AG04450 (cell line): ENCODE measurements around the gene GRM4. TPM values are rescaled to one million over a fixed set of nuclear protein-coding genes. Genes with fewer than 3 reads are reported as not detected.

Experiments
- CTCF ChIA-PET: fragments of 300-600, 350-600 bp; formaldehyde crosslinking; extraction: SDS; loops from one replicate; lab custom pipeline; 2022; ENCODE audit warnings: antibody characterized with exemption, inconsistent platforms; lab: Charles Lee
- POLR2A ChIA-PET: fragments of 350-600 bp; formaldehyde crosslinking; extraction: SDS; loops from one replicate; lab custom pipeline; 2021; ENCODE audit warnings: antibody characterized with exemption, inconsistent platforms; lab: Yijun Ruan, JAX
- DNase-seq: peaks from one replicate; pipeline ENCODE4 v3.0.0-alpha.2; 2011; ENCODE audit warnings: low read depth, low spot score
- H3K27ac ChIP-seq: one replicate; pipeline ENCODE4 v1.5.1; 2012; ENCODE audit warnings: low read depth, low read length, control low read depth
- H3K27me3 ChIP-seq: one replicate; pipeline ENCODE4 v1.6.0; 2012; ENCODE audit warnings: low read length; ENCODE audit not compliant: control insufficient read depth, insufficient read depth
- H3K4me3 ChIP-seq: 2 replicates; pipeline ENCODE4 v1.5.1; 2011; ENCODE audit warnings: mild to moderate bottlenecking, low read depth, low read length, control low read depth
- H3K9me3 ChIP-seq: 2 replicates; pipeline ENCODE4 v1.5.1; 2012; ENCODE audit warnings: low read length; ENCODE audit not compliant: control insufficient read depth, insufficient read depth
- polyA plus RNA-seq: library from polyadenylated mRNA; depleted of rRNA; stranded (reverse); fragments of >200 nt; gene quantifications from 2 replicates; pipeline ENCODE4 v1.2.3, GENCODE V29; 2011
- TF ChIP-seq, protein P1 (sequence below): IDR thresholded peaks from 2 replicates; pipeline ENCODE4 v1.5.1; 2011; ENCODE audit warnings: low read depth, low read length, control low read depth, inconsistent platforms

Gene GRM4
- polyA plus RNA-seq, 1 experiment, result not detected

DNA sequence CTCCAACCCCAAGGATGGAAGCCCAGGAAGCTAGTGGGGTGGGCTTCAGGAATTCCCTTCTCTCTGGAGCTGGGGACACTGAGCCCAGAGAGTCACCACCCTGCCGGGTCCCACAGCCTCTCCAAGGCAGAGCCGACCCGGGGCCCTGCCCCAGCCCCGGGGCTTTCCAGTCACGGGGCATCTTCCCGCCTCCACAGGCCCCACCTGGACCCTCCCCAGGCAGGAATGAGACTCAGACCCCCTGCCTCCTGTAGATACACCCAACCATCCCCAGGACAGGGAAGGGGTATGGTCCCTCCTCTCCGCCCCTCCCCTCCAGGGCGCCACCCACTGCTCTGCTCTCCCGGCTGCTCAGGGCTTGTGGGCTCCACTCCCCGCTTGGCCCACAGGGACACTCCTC lies 53.3 kb downstream of the GRM4 start:
- POLR2A ChIA-PET, result no interaction called here
- no peaks in the 10 kb centered on the region for H3K9me3 ChIP-seq
- CTCF ChIA-PET, result no interaction called here

DNA sequence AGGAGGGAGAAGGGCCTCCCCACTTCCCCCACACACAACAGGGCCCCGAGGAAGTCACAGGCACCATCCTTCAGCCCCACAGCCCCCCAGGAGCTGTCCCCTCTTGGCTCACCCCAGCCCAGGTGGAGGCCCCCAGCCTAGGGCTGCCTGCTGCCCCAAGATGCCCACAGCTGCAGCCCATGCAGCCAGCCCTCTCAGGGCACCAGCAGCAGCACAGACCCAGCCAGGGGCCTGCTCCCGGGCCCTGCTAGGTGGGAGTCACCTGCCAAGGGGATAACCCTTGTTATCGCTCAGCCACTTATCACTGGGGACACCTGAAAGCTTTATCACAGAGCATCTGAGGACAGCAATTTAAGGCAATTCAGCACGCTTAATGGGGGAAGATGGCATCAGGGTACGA lies 55.0 kb downstream of the GRM4 start:
- H3K27ac ChIP-seq, result no peak overlapping the region
- TF ChIP-seq, protein P1, sequence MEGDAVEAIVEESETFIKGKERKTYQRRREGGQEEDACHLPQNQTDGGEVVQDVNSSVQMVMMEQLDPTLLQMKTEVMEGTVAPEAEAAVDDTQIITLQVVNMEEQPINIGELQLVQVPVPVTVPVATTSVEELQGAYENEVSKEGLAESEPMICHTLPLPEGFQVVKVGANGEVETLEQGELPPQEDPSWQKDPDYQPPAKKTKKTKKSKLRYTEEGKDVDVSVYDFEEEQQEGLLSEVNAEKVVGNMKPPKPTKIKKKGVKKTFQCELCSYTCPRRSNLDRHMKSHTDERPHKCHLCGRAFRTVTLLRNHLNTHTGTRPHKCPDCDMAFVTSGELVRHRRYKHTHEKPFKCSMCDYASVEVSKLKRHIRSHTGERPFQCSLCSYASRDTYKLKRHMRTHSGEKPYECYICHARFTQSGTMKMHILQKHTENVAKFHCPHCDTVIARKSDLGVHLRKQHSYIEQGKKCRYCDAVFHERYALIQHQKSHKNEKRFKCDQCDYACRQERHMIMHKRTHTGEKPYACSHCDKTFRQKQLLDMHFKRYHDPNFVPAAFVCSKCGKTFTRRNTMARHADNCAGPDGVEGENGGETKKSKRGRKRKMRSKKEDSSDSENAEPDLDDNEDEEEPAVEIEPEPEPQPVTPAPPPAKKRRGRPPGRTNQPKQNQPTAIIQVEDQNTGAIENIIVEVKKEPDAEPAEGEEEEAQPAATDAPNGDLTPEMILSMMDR, result no peak
- no peak overlapping the region for H3K4me3 ChIP-seq
- H3K9me3 ChIP-seq, result no peaks in the 10 kb centered on the region
- CTCF ChIA-PET, result no interaction called here
- POLR2A ChIA-PET, result no interaction called here
- peaks cover 34% of the 10 kb centered on the region for H3K27me3 ChIP-seq
- no peak for DNase-seq

More for the DNA sequence above, 53.3 kb downstream of the GRM4 start:
- no peak for DNase-seq
- no peak overlapping the region for H3K27ac ChIP-seq
- peaks cover 40% of the 10 kb centered on the region for H3K27me3 ChIP-seq
- H3K4me3 ChIP-seq, result no peak overlapping the region
- TF ChIP-seq, protein P1, result no peak

DNA sequence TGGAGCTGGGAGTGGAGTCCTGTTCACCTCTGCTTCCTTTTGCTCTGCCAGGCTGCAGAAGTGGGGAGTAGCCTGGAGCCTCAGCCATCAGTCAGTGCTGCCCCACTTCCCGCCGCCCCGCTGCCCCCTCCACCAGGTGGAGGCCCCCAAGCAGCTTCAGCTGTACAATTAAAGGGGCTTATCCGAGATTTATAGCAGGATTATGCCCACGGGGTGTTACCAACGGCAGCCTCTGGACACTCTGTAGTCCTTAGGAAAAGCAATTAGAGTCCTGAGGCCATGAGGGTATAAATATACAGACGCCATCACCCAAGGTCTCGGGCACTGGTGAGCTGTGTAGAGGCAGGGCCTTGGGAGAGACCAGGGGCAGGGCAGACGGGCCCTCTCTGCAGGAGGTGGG lies 55.4 kb downstream of the GRM4 start:
- ChIA-PET CTCF (no interaction called here), POLR2A (no interaction called here)
- H3K27ac ChIP-seq, result no peak overlapping the region
- DNase-seq, result no peak
- H3K9me3 ChIP-seq, result no peaks in the 10 kb centered on the region
- no peak overlapping the region for H3K4me3 ChIP-seq
- TF ChIP-seq, protein P1, result no peak
- peaks cover 33% of the 10 kb centered on the region for H3K27me3 ChIP-seq

DNA sequence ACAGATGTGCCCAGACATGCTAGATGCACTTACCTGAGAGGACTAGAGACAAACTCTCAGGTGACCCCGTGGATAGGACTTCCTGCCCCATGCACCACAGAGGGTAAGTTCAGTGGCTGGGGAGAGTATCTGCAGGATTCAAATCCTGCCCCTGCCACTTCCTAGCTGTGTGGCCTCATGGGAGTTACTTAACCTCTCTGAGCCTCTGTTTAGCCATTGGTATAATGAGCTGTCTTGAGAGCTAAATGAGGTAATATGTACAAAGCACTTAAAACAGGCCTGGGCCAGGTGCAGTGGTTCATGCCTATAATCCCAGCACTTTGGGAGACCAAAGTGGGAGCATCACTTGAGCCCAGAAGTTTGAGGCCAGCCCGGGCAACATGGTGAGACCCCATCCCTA lies 59.3 kb downstream of the GRM4 start:
- CTCF ChIA-PET, result no interaction called here
- Histone ChIP-seq H3K27ac (no peak overlapping the region), H3K4me3 (no peak overlapping the region), H3K27me3 (peaks cover 30% of the 10 kb centered on the region), H3K9me3 (no peaks in the 10 kb centered on the region)
- TF ChIP-seq, protein P1, result no peak
- POLR2A ChIA-PET, result interaction anchor here (0.6 kb wide), 1 partner anchor 15 kb away, joined by 4 read pairs; no protein-coding TSS in a partner anchor
- DNase-seq, result no peak

DNA sequence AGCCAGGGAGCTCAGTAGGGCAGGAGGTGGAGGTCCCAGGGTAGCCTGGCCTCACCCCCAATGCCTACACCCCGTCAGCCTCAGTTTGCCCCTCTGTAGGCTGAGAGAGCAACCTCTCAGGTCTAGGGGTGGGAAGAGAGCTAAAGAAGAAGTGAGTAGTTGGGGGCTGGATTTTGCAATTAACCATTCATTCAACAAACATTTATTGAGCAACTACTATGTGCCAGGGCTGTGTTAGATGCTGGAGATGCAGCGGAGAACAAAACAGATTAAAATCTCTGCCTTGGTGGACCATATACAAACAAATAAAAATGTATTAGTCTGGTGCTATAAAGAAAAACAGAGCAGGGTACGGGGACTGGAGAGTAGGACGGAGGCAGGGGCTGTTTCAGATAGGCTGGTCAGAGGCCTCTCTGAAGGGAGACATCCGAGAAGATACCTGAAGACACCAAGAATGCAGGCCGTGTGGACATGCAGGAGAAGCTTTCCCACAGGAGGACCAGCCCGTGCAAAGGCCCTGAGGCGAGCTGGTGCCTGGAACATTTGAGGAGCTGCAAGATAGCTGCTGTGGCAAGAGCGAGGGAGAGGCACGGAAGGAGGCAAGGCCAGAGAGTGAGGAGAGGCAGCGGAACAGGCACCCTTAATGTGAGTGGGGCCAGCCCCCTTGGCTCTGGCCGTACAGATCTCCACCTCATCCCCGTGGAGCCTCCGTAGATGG lies 60.3 kb downstream of the GRM4 start:
- Histone ChIP-seq H3K4me3 (no peak overlapping the region), H3K9me3 (no peaks in the 10 kb centered on the region), H3K27ac (no peak overlapping the region), H3K27me3 (peaks cover 28% of the 10 kb centered on the region)
- CTCF ChIA-PET, result no interaction called here
- DNase-seq, result no peak
- TF ChIP-seq, protein P1, result no peak
- POLR2A ChIA-PET, result no interaction called here
